Neuronal stem cell (in vitro differentiated cells): ENCODE measurements around the gene AVEN.

ENCODE experiments used
- DNase-seq: peaks from one replicate; pipeline ENCODE4 v3.0.0-alpha.2; 2013; ENCODE audit warnings: low spot score
- H2AFZ ChIP-seq: one replicate; pipeline ENCODE4 v1.6.1; 2013; ENCODE audit warnings: mild to moderate bottlenecking, low read length, inconsistent platforms
- H2AK5ac ChIP-seq: 2 replicates; pipeline ENCODE4 v1.6.1; 2013; ENCODE audit warnings: low read depth, mild to moderate bottlenecking, inconsistent platforms, low read length, moderate library complexity, mixed read lengths
- H2BK120ac ChIP-seq: 2 replicates; pipeline ENCODE4 v1.6.1; 2013; ENCODE audit warnings: low read depth, mild to moderate bottlenecking, inconsistent platforms, low read length, moderate library complexity, mixed read lengths
- H2BK12ac ChIP-seq: one replicate; pipeline ENCODE4 v1.6.1; 2013; ENCODE audit warnings: low read length, inconsistent platforms
- H2BK15ac ChIP-seq: 2 replicates; pipeline ENCODE4 v1.6.1; 2013; ENCODE audit warnings: mild to moderate bottlenecking, low read length, inconsistent platforms, mixed read lengths
- H2BK5ac ChIP-seq: one replicate; pipeline ENCODE4 v1.6.1; 2013; ENCODE audit warnings: inconsistent platforms, mild to moderate bottlenecking, low read length, moderate library complexity
- H3K14ac ChIP-seq: one replicate; pipeline ENCODE4 v1.6.1; 2013; ENCODE audit warnings: low read length, inconsistent platforms
- H3K18ac ChIP-seq: 2 replicates; pipeline ENCODE4 v1.6.1; 2013; ENCODE audit warnings: low read length, inconsistent platforms
- H3K23ac ChIP-seq: 2 replicates; pipeline ENCODE4 v1.6.1; 2013; ENCODE audit warnings: low read depth, mild to moderate bottlenecking, mixed read lengths, low read length, inconsistent platforms; ENCODE audit not compliant: poor library complexity
- H3K27ac ChIP-seq: replicated peaks from 3 replicates; pipeline ENCODE4 v1.5.1; 2013; ENCODE audit warnings: low read length, inconsistent platforms
- H3K27me3 ChIP-seq, 3 experiments: 2 replicates each; pipeline ENCODE4 v1.6.1; 2013; ENCODE audit warnings: low read length in 3 of 3, mild to moderate bottlenecking in 2 of 3, inconsistent platforms in 1 of 3, low read depth in 1 of 3, mixed read lengths in 1 of 3, moderate library complexity in 1 of 3; ENCODE audit not compliant: control insufficient read depth in 3 of 3, insufficient read depth in 3 of 3
- H3K36me3 ChIP-seq, 2 donors: replicated peaks in 1 of 2; 2 replicates each; pipeline ENCODE4 v1.6.1; 2013; ENCODE audit warnings: low read length in 2 of 2; ENCODE audit not compliant: control insufficient read depth in 2 of 2, insufficient read depth in 2 of 2
- H3K4ac ChIP-seq: 2 replicates; pipeline ENCODE4 v1.6.1; 2013; ENCODE audit warnings: inconsistent platforms, mild to moderate bottlenecking, low read length, moderate library complexity
- H3K4me1 ChIP-seq, 2 donors: 1 replicate in 1 of 2; 2 replicates in 1 of 2; pipeline ENCODE4 v1.6.1; 2013; ENCODE audit warnings: low read length in 2 of 2, low read depth in 1 of 2; ENCODE audit not compliant: control insufficient read depth in 2 of 2, insufficient read depth in 1 of 2
- H3K4me2 ChIP-seq: one replicate; pipeline ENCODE4 v1.6.1; 2013; ENCODE audit warnings: mild to moderate bottlenecking, low read length, inconsistent platforms; ENCODE audit not compliant: insufficient read depth, poor library complexity, severe bottlenecking
- H3K4me3 ChIP-seq, 2 donors: 2 replicates each; pipeline ENCODE4 v1.5.1; 2013; ENCODE audit warnings: low read length in 2 of 2, mild to moderate bottlenecking in 2 of 2, inconsistent platforms in 1 of 2, moderate library complexity in 1 of 2
- H3K79me1 ChIP-seq: one replicate; pipeline ENCODE4 v1.6.1; 2013; ENCODE audit warnings: low read depth, mild to moderate bottlenecking, inconsistent platforms, low read length, moderate library complexity
- H3K9ac ChIP-seq: one replicate; pipeline ENCODE4 v1.6.1; 2013; ENCODE audit warnings: mild to moderate bottlenecking, low read depth, low read length, inconsistent platforms; ENCODE audit not compliant: poor library complexity
- H3K9me3 ChIP-seq, 2 donors: replicated peaks in 1 of 2; 2 replicates each; pipeline versions ENCODE3 to v1.6.1; 2013; ENCODE audit warnings: low read length in 2 of 2, mild to moderate bottlenecking in 2 of 2, inconsistent platforms in 1 of 2, low read depth in 1 of 2, mixed read lengths in 1 of 2, moderate library complexity in 1 of 2; ENCODE audit not compliant: control insufficient read depth in 2 of 2, insufficient read depth in 1 of 2
- H4K8ac ChIP-seq: one replicate; pipeline ENCODE4 v1.6.1; 2013; ENCODE audit warnings: low read depth, mild to moderate bottlenecking, inconsistent platforms, low read length, moderate library complexity
- H4K91ac ChIP-seq: one replicate; pipeline ENCODE4 v1.6.1; 2013; ENCODE audit warnings: low read length, low read depth, mild to moderate bottlenecking, inconsistent platforms; ENCODE audit not compliant: poor library complexity
- WGBS, 2 donors: extraction: QIAGEN DNeasy Blood & Tissue Kit; methylation state at CpG; one replicate each; pipeline ENCODE4 v1.1.7; 2013; ENCODE audit warnings: missing lambda C conversion rate in 2 of 2, mixed read lengths in 1 of 2; ENCODE audit not compliant: insufficient read length in 2 of 2, insufficient replicate concordance in 1 of 2; ENCODE audit errors: extremely low coverage in 2 of 2; 5-methylcytosine and 5-hydroxymethylcytosine counted together

AVEN gene

DNA sequence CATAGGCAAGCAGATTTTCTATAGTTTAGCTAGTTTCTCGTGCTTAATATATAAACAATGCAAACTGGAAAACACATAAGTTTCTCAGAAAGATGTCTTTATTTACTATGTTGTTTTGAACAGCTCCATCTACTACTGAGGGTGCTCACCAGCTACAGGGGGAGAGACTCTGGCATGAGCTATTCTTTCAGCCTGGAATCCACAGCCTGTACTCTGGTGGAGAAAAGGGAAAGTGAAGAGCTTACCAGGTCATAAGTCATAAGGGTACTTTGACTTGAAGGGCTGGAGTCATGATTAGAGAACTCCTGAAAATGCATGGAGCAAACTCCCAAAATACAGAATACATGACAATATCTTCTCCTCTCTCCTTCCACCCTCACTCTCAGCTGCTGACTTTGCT is 4.4 kb upstream of the AVEN start:
- H4K8ac ChIP-seq, result no peak overlapping the region
- H3K79me1 ChIP-seq, result no peaks in the 10 kb centered on the region
- no peak overlapping the region for H3K4me3 ChIP-seq
- no peak overlapping the region for H3K23ac ChIP-seq
- H4K91ac ChIP-seq, result no peak overlapping the region
- no peak overlapping the region for H3K4ac ChIP-seq
- H3K36me3 ChIP-seq, result no peaks in the 10 kb centered on the region
- no peak overlapping the region for H2AK5ac ChIP-seq
- H3K4me2 ChIP-seq, result no peak overlapping the region
- no peak overlapping the region for H2BK12ac ChIP-seq
- H2BK15ac ChIP-seq, result no peak overlapping the region
- no peak overlapping the region for H3K9ac ChIP-seq
- no peak overlapping the region for H2BK5ac ChIP-seq
- WGBS, 2 donors, result no CpG with 5 or more reads among the region's 1 CpG
- H3K14ac ChIP-seq, result no peak overlapping the region
- H2BK120ac ChIP-seq, result no peak overlapping the region
- H3K27ac ChIP-seq, result no peak overlapping the region
- peaks cover 0 to 4% of the 10 kb centered on the region in 2 donors for H3K4me1 ChIP-seq
- H3K9me3 ChIP-seq, result no peaks in the 10 kb centered on the region
- no peak overlapping the region for H3K18ac ChIP-seq
- H2AFZ ChIP-seq, result no peak overlapping the region
- DNase-seq, result no peak
- no peaks in the 10 kb centered on the region for H3K27me3 ChIP-seq

DNA sequence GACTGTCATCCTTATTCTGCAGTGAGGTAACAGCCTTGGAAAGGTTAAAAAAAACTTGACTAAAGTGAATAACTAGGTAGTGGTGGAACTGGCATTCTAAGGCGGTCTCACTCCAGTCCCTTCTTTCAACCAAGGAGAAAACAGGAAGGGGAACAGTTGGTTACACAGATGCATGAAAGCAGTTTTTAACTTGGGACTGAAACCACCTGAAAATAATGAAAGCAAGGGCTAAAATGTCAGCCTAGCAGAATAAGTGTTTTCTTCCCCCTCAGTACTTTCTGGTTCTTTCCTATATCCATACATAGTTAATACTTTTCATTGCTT is 748 bp upstream of the AVEN start:
- DNase-seq, result no peak
- Histone ChIP-seq H3K4me2 (peak overlapping the region; percentile 57), H3K27ac (no peak overlapping the region)

DNA sequence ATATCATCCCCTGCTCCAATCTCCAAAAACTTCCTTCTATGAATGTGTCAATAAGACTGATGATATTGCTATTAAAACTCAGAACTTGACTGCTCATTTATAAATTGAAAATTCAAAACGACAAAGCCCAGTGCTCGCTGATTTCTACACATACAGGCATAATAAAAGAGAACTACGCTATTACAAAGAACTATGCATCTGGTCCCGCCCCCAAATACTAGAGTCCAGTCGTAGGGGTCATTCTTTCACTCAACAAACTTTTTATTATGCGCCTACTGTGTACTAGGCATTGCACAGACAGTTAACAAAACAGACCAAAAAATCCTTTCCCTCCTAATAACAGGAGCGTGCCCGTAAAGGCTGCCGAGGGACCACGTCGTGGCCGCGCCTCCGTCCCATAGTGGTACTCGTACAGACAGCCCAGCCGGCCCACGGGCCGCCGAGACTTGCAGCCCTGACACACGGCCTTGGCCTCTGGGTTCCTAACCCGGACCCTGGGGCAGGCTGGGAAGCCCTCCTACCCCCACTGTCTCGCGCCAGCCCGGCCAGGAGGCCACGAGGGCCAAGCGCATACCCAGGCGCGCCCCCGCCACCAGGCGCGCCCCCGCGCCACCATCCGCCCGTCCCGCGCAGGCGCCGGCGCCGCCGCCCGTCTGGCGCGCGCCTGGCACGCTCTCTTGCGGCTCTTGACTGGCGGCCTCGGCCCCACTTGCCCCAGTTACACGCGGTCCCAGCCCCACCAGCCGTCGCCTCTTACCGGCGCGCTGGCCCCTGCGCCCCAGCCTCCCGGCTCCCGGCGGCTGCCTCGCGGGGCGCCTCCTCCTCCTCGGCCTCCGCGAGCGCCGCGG is 757 bp downstream of the AVEN start:
- Histone ChIP-seq H3K4ac (no peak overlapping the region), H3K9me3 (no peaks in the 10 kb centered on the region), H3K14ac (no peak overlapping the region), H2AK5ac (no peak overlapping the region), H3K23ac (peak overlapping the region; percentile 97), H3K9ac (peak overlapping the region; percentile 94), H3K36me3 (no peaks in the 10 kb centered on the region), H3K4me1 (peaks cover 0 to 4% of the 10 kb centered on the region in 2 donors), H3K79me1 (peaks cover 2% of the 10 kb centered on the region), H3K4me2 (peak overlapping the region; percentile 66), H3K27me3 (no peaks in the 10 kb centered on the region), H2BK15ac (no peak overlapping the region), H2BK12ac (no peak overlapping the region), H4K8ac (no peak overlapping the region), H2BK120ac (peak overlapping the region; percentile 100), H3K27ac (peak overlapping the region; percentile 96), H2BK5ac (peak overlapping the region; percentile 66), H2AFZ (peak overlapping the region; percentile 99), H4K91ac (no peak overlapping the region), H3K18ac (peak overlapping the region; percentile 98), H3K4me3 (peak overlapping the region; percentile 95 to 98)
- DNase-seq, result peak; percentile 64
- no CpG with 5 or more reads among the region's 70 CpGs for WGBS, 2 donors

More for the DNA sequence above, 748 bp upstream of the AVEN start:
- H3K9me3 ChIP-seq, result no peaks in the 10 kb centered on the region
- H3K4me1 ChIP-seq, result peaks cover 0 to 4% of the 10 kb centered on the region in 2 donors
- H3K4ac ChIP-seq, result no peak overlapping the region
- no peaks in the 10 kb centered on the region for H3K27me3 ChIP-seq
- H2BK120ac ChIP-seq, result no peak overlapping the region
- WGBS, 2 donors, result no CpG with 5 or more reads among the region's 1 CpG
- no peak overlapping the region for H4K8ac ChIP-seq
- peaks cover 2% of the 10 kb centered on the region for H3K79me1 ChIP-seq
- H2BK5ac ChIP-seq, result no peak overlapping the region
- no peak overlapping the region for H2AK5ac ChIP-seq
- H2AFZ ChIP-seq, result no peak overlapping the region
- H4K91ac ChIP-seq, result no peak overlapping the region
- H3K23ac ChIP-seq, result no peak overlapping the region
- no peak overlapping the region for H2BK12ac ChIP-seq
- H3K18ac ChIP-seq, result no peak overlapping the region
- no peak overlapping the region for H3K14ac ChIP-seq
- no peaks in the 10 kb centered on the region for H3K36me3 ChIP-seq
- no peak overlapping the region for H2BK15ac ChIP-seq
- peak overlapping the region in 1 of 2 donors; percentile 95 for H3K4me3 ChIP-seq
- H3K9ac ChIP-seq, result no peak overlapping the region

DNA sequence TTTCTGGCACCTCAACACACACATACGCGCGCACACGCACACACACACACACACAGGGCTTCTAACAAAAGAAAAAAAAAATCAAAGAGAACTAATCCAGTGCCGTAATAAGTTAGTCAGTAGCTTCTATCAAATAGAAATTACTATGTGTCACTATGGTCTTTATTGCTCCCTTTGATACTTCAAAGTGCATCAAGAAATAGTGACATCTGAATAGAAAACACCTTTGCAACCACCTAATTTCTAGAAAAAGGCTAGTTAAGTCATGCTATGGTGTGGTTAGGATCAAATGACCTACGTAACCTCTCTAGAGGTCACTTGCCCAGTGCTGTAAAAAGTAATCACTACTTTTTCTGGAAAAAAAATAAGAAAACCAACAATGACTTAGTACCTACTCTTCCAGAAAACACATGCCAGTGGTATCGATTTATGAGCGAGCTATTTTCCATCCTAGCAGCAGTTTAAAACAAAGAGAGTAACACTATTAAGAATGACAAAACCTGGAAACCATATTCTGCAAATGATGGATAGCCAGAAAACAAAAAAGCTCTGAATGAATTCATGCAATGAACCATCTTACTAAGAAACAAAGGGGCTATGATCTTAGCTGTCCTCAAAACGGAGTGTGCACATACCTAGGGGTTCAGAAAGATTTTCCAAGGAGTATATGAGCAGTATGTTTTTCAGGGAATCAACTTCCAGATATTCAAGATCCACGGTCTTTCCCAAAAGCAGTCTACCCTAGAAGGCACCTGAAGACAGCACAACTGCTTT is 6.8 kb downstream of the AVEN start:
- Histone ChIP-seq H3K27ac (no peak overlapping the region), H3K79me1 (peaks cover 2% of the 10 kb centered on the region), H2BK15ac (no peak overlapping the region), H4K8ac (no peak overlapping the region), H2AFZ (no peak overlapping the region), H2BK120ac (no peak overlapping the region), H3K36me3 (peaks cover 0 to 2% of the 10 kb centered on the region in 2 donors), H2BK12ac (no peak overlapping the region), H3K27me3 (no peaks in the 10 kb centered on the region), H3K9me3 (peaks cover 4 to 16% of the 10 kb centered on the region in 2 donors), H4K91ac (no peak overlapping the region), H3K4me1 (no peaks in the 10 kb centered on the region), H3K14ac (no peak overlapping the region), H3K9ac (no peak overlapping the region), H3K4me2 (no peak overlapping the region), H3K4ac (no peak overlapping the region), H2BK5ac (no peak overlapping the region), H2AK5ac (no peak overlapping the region), H3K18ac (no peak overlapping the region), H3K4me3 (no peak overlapping the region), H3K23ac (no peak overlapping the region)
- whole genome bisulfite sequencing, 2 donors, result no CpG with 5 or more reads among the region's 10 CpGs
- no peak for DNase-seq
